Measurements from ENCODE around the gene GLMN. TPM values are rescaled to one million over a fixed set of nuclear protein-coding genes. Genes with fewer than 3 reads are reported as not detected.

Gene GLMN
- total and polyA plus RNA-seq, 2 of the 13 experiments (the other 11 are each of a cell fraction or from before 2014, with no cell fraction given), result 5.9 to 18.4 TPM

DNA sequence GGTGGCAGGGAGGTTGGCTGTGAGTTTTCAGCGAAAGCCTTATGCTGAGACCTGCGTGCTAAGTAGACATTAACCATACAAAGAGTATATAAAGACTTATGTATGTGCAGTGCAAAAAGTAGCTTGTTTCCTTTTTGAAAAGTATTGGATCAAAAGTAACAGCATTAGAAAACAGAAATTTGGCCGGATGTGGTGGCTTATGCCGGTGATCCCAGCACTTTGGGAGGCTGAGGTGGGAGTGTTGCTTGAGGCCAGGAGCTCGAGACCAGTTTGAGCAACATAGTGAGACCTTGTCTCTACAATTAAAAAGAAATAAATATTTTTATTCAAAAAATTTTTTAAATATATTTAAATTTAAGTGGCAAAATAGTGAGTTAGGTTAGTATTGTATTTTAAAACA, 2.2 kb upstream of the GLMN start (continued):
- TF ChIP-seq SKIL (CRISPR knock-in tag; IDR thresholded peaks at IDR 0.05; ENCODE audit: borderline replicate concordance) (no peak), KLF12 (CRISPR knock-in tag; IDR thresholded peaks at IDR 0.05; ENCODE audit: borderline replicate concordance) (no peak), KMT2B (CRISPR knock-in tag; IDR thresholded peaks at IDR 0.05) (no peak), ATRX (CRISPR knock-in tag; IDR thresholded peaks at IDR 0.05; ENCODE audit: borderline replicate concordance) (no peak), ZNF276 (CRISPR knock-in tag; IDR thresholded peaks at IDR 0.05; ENCODE audit: low read depth) (no peak), ZNF792 (CRISPR knock-in tag; IDR thresholded peaks at IDR 0.05) (no peak), RBFOX2 (IDR thresholded peaks at IDR 0.05; ENCODE audit: low read depth, low read length) (no peak), PHF21A (CRISPR knock-in tag; IDR thresholded peaks at IDR 0.05) (no peak), AHR (CRISPR knock-in tag; IDR thresholded peaks at IDR 0.05) (no peak), ATAD3A (CRISPR knock-in tag; IDR thresholded peaks at IDR 0.05) (no peak), U2AF1 (optimal IDR thresholded peaks at IDR 0.05; ENCODE audit: low read depth, low read length) (no peak)
- TF ChIP-seq, protein P1, sequence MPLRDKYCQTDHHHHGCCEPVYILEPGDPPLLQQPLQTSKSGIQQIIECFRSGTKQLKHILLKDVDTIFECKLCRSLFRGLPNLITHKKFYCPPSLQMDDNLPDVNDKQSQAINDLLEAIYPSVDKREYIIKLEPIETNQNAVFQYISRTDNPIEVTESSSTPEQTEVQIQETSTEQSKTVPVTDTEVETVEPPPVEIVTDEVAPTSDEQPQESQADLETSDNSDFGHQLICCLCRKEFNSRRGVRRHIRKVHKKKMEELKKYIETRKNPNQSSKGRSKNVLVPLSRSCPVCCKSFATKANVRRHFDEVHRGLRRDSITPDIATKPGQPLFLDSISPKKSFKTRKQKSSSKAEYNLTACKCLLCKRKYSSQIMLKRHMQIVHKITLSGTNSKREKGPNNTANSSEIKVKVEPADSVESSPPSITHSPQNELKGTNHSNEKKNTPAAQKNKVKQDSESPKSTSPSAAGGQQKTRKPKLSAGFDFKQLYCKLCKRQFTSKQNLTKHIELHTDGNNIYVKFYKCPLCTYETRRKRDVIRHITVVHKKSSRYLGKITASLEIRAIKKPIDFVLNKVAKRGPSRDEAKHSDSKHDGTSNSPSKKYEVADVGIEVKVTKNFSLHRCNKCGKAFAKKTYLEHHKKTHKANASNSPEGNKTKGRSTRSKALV (CRISPR knock-in tag; IDR thresholded peaks at IDR 0.05), result no peak
- TF ChIP-seq, protein P2, sequence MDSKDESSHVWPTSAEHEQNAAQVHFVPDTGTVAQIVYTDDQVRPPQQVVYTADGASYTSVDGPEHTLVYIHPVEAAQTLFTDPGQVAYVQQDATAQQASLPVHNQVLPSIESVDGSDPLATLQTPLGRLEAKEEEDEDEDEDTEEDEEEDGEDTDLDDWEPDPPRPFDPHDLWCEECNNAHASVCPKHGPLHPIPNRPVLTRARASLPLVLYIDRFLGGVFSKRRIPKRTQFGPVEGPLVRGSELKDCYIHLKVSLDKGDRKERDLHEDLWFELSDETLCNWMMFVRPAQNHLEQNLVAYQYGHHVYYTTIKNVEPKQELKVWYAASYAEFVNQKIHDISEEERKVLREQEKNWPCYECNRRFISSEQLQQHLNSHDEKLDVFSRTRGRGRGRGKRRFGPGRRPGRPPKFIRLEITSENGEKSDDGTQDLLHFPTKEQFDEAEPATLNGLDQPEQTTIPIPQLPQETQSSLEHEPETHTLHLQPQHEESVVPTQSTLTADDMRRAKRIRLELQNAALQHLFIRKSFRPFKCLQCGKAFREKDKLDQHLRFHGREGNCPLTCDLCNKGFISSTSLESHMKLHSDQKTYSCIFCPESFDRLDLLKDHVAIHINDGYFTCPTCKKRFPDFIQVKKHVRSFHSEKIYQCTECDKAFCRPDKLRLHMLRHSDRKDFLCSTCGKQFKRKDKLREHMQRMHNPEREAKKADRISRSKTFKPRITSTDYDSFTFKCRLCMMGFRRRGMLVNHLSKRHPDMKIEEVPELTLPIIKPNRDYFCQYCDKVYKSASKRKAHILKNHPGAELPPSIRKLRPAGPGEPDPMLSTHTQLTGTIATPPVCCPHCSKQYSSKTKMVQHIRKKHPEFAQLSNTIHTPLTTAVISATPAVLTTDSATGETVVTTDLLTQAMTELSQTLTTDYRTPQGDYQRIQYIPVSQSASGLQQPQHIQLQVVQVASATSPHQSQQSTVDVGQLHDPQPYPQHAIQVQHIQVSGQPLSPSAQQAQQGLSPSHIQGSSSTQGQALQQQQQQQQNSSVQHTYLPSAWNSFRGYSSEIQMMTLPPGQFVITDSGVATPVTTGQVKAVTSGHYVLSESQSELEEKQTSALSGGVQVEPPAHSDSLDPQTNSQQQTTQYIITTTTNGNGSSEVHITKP (CRISPR knock-in tag; IDR thresholded peaks at IDR 0.05; ENCODE audit: low read depth), result no peak
